ENCODE results near the gene HEATR5A. TPM values are rescaled to one million over a fixed set of nuclear protein-coding genes. Genes with fewer than 3 reads are reported as not detected.

The HEATR5A gene
- total RNA-seq, 1 donor = 4.1 TPM

Other genes with a start within 250 kb of the HEATR5A start
- gene HECTD1, start 212.8 kb downstream of the HEATR5A start, total RNA-seq = 236 TPM
- gene DTD2, start 37.0 kb upstream of the HEATR5A start, total RNA-seq = 10.0 TPM
- gene GPR33, start 67.5 kb upstream of the HEATR5A start, total RNA-seq = not detected
- gene NUBPL, start 140.9 kb upstream of the HEATR5A start, total RNA-seq = 5.7 TPM